ENCODE data around the gene BAIAP2L2. TPM values are rescaled to one million over a fixed set of nuclear protein-coding genes. Genes with fewer than 3 reads are reported as not detected.

BAIAP2L2 gene
- total RNA-seq, 4 donors from 2014 or later = 0.59 to 1.7 TPM; not detected in 2

GRCh38 chr22:38133331-38133730 is 22.8 kb upstream of the BAIAP2L2 start:
- Histone ChIP-seq H3K36me3 (no peaks in the 10 kb centered on the region), H3K4me1 (no peaks in the 10 kb centered on the region), H3K27ac (no peak overlapping the region), H3K9me3 (no peaks in the 10 kb centered on the region), H3K27me3 (no peaks in the 10 kb centered on the region), H3K4me3 (no peak overlapping the region)
- intact Hi-C loops (cut with DNase I; ENCODE audit: low total_unique reads) = no loop called here
- DNase-seq = no peak
- TF ChIP-seq CTCF (IDR thresholded peaks at IDR 0.05) (no peak), POLR2A (IDR thresholded peaks at IDR 0.05) (no peak)

GRCh38 chr22:38132794-38133193 is 22.3 kb upstream of the BAIAP2L2 start:
- Histone ChIP-seq H3K4me1 (no peaks in the 10 kb centered on the region), H3K9me3 (no peaks in the 10 kb centered on the region), H3K4me3 (no peak overlapping the region), H3K36me3 (no peaks in the 10 kb centered on the region), H3K27me3 (no peaks in the 10 kb centered on the region), H3K27ac (no peak overlapping the region)
- DNase-seq = no peak
- intact Hi-C loops (cut with DNase I; ENCODE audit: low total_unique reads) = no loop called here
- TF ChIP-seq CTCF (IDR thresholded peaks at IDR 0.05) = no peak
- TF ChIP-seq POLR2A (IDR thresholded peaks at IDR 0.05) = no peak

- Histone ChIP-seq H3K4me3 (no peak overlapping the region), H3K27me3 (no peaks in the 10 kb centered on the region), H3K27ac (no peak overlapping the region), H3K4me1 (no peaks in the 10 kb centered on the region), H3K9me3 (no peaks in the 10 kb centered on the region), H3K36me3 (no peaks in the 10 kb centered on the region)
- intact Hi-C loops (cut with DNase I; ENCODE audit: low total_unique reads) = no loop called here
- TF ChIP-seq POLR2A (IDR thresholded peaks at IDR 0.05) (no peak), CTCF (IDR thresholded peaks at IDR 0.05) (no peak)
- no peak for DNase-seq
Measured at GRCh38 chr22:38132136-38132535, 21.7 kb upstream of the BAIAP2L2 start.

GRCh38 chr22:38131399-38131798 is 20.9 kb upstream of the BAIAP2L2 start:
- H3K4me3 ChIP-seq = no peak overlapping the region

GRCh38 chr22:38129856-38130255 is 19.4 kb upstream of the BAIAP2L2 start:
- no peak overlapping the region for H3K27ac ChIP-seq
- H3K4me1 ChIP-seq = no peaks in the 10 kb centered on the region
- no peak for DNase-seq
- no peaks in the 10 kb centered on the region for H3K36me3 ChIP-seq
- no peaks in the 10 kb centered on the region for H3K27me3 ChIP-seq
- intact Hi-C loops (cut with DNase I; ENCODE audit: low total_unique reads) = loop anchor here (10.0 kb wide), 1 partner anchor 95 kb away; no protein-coding TSS in a partner anchor
- TF ChIP-seq POLR2A (IDR thresholded peaks at IDR 0.05) (no peak), CTCF (IDR thresholded peaks at IDR 0.05) (no peak)
- no peak overlapping the region for H3K4me3 ChIP-seq
- no peaks in the 10 kb centered on the region for H3K9me3 ChIP-seq

More at GRCh38 chr22:38131399-38131798, 20.9 kb upstream of the BAIAP2L2 start:
- Histone ChIP-seq H3K4me1 (no peaks in the 10 kb centered on the region), H3K9me3 (no peaks in the 10 kb centered on the region), H3K36me3 (no peaks in the 10 kb centered on the region), H3K27ac (peak overlapping the region in 1 of 2 donors; percentile 15), H3K27me3 (no peaks in the 10 kb centered on the region)
- no peak for DNase-seq
- intact Hi-C loops (cut with DNase I; ENCODE audit: low total_unique reads) = no loop called here
- TF ChIP-seq POLR2A (IDR thresholded peaks at IDR 0.05) (no peak), CTCF (IDR thresholded peaks at IDR 0.05) (no peak)

All from uterus (tissue), 4 donors.